HPDE6-E6E7 (cell line): ENCODE measurements around the gene TIMM10.

Experiments used
- DNase-seq: peaks from one replicate; pipeline ENCODE4 v3.0.0; 2011; ENCODE audit warnings: missing footprints; ENCODE audit errors: extremely low spot score

The TIMM10 gene

GRCh38 chr11:57483562-57483918 is 47.0 kb downstream of the TIMM10 start:
- no peak for DNase-seq

- DNase-seq = no peak
Measured at GRCh38 chr11:57482782-57483561, 47.6 kb downstream of the TIMM10 start.

- DNase-seq = no peak
Measured at GRCh38 chr11:57481915-57482781, 48.4 kb downstream of the TIMM10 start.

- no peak for DNase-seq
Measured at GRCh38 chr11:57481315-57481714, 49.2 kb downstream of the TIMM10 start.

- DNase-seq = no peak
Measured at GRCh38 chr11:57480409-57481137, 50.0 kb downstream of the TIMM10 start.

GRCh38 chr11:57479911-57480310 is 50.6 kb downstream of the TIMM10 start:
- no peak for DNase-seq

- DNase-seq = no peak
Measured at GRCh38 chr11:57479021-57479663, 51.4 kb downstream of the TIMM10 start.
